Measurements from ENCODE around the gene IL3. TPM values are rescaled to one million over a fixed set of nuclear protein-coding genes. Genes with fewer than 3 reads are reported as not detected.

IL3 gene
- total RNA-seq, 2 donors from 2014 or later: not detected

DNA sequence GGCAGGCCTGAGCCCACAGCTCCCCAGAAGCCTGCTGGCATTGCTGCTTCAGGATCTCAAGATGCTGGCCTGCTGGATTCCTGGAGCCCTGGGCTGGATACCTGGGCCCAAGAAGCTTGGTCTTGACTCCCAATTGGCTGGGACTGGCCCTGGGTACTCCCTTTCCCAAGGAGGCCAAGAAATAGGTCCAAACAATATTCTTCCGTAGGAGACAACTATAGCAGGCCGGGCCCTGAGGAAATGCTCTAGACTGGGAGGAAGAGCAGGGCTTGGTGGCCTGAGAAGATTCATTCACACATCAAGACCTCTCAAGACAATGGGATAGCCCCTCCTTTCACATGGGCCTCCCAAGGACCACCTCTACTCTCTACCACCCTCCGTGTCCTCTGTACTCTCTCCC lies 21.0 kb downstream of the IL3 start:
- DNase-seq (no peak), ATAC-seq (no peak)
- intact Hi-C loops (cut with DNase I, micrococcal nuclease): no loop called here

DNA sequence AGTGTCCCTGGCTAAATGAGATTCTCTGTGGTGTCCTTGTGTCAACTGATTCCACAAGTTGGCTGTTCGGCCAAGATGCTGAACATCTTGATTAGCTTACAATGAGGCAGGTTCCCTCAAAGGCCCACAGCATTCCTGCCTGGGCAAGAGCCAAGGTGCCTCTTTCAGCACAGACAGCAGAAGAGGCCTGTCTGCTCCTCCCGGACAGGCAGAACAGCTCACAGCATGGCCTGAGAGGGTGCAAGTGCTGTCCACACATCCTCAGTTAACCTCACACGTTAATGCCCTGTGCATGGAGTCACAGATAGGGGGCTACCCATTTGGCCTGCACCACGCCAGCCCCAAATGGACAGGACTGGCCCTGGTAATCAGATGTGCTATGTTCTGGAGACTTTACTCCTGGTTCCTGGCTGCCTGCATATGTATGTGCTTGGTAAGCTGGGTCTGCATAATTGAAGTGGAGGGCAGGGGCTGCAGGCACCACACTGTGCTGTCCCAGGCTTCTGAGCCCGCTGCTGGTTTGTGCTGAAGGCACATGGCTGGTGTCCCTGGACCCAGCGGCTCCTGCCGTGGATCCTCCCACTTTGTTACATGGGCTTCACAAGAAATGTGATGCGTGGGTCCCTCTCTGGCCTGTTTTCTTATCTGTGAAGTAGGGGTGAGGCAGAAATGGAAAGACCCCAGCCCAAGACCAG lies 22.0 kb downstream of the IL3 start:
- ATAC-seq (no peak), DNase-seq (no peak)
- intact Hi-C loops (cut with DNase I, micrococcal nuclease): no loop called here

DNA sequence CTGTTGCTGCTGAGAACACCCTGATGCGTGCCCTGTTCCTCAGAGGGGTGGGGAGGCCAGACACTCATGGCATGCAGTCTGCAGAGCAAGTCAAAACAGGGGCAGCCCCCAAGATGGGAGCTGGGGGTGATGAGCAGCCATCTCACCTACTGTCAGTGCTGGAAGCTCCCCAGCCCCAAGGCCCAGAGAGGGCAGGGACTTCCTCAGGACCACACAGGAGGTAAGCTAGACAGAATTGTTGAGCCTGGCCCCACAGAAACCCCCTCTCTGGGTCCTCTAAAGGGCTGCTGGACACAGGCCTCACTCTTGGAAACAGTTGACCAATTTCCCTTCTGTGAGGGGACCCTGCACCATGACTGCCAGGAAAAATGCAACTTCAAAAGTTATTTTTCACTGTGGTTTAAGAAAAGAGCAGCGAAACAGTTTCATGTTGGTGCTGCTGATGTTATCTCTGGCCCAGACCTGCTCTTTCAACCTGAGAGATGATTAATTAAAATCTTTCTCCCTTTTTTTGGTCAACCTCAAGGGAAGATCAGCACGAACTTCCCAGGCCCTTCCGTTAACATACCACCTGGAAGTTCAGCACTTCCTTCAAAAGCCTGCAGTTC lies 22.7 kb downstream of the IL3 start:
- ATAC-seq (no peak), DNase-seq (no peak)

DNA sequence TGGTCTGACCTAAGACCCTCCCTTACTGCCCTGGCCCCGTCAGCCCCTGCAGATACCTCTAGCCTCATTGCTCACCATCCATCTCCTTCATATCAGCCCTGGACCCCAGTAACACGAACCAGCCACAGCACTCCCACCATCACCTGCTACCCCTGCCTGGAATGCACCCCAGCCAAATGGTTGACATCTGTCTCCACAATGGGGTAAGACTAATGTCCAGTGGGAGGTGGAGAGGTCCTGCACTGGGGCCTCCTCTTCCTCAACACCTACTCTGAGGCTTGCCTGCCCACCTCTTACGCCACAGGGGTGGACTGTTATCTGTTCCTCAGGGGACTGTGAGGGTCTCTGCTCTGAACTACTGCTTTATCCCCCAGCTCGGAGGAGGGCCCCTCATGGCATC lies 25.2 kb downstream of the IL3 start:
- intact Hi-C loops (cut with DNase I, micrococcal nuclease): no loop called here
- DNase-seq (no peak), ATAC-seq (no peak)

More for the DNA sequence above, 22.7 kb downstream of the IL3 start:
- intact Hi-C loops (cut with DNase I, micrococcal nuclease): no loop called here

DNA sequence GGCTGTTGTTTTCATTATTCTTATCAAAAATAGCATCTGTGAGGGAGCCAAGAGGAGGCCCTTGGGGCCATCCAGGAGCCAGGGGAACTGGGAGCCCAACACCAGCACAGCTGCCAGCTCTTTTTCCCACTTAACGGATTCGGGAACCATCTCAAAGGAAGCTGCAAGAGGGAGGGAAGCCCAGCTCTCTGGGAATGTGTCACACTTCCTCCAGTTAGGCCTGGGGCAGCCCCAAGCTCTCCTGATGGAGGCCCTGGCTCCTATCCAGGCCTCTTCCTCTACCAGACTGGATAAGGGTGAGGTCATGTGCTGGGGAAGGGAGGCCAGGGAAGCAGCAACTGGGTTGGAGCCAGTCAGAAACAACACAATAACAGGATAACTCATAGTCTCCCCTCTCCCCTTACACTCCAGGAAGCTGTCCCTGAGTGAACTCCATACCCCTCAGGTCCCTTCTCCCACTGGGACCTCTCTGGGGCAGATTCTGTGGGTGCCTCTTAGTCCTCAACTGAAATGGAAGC lies 25.9 kb downstream of the IL3 start:
- no peak for DNase-seq
- intact Hi-C loops (cut with DNase I, micrococcal nuclease): no loop called here

DNA sequence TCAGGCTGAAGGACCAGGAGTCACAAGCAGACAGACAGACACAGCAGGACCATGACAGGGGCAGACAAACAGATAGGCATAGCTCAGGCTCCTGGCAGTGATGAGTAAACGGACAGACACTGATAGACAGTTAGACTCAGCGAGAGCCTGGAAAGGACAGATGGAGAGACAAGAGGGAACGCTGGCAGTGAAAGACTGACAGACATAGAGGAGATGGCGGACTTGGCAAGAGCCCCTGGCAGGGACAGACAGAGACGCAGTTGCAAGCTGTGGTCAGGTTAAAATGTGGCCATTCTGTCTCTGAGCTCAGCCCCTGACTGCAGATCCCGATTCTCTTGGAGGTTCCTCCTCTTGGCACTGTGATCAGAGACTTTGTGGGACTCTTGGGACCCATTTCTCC lies 26.7 kb downstream of the IL3 start:
- intact Hi-C loops (cut with DNase I, micrococcal nuclease): no loop called here
- DNase-seq (no peak), ATAC-seq (no peak)

More for the DNA sequence above, 25.9 kb downstream of the IL3 start:
- no peak for ATAC-seq

DNA sequence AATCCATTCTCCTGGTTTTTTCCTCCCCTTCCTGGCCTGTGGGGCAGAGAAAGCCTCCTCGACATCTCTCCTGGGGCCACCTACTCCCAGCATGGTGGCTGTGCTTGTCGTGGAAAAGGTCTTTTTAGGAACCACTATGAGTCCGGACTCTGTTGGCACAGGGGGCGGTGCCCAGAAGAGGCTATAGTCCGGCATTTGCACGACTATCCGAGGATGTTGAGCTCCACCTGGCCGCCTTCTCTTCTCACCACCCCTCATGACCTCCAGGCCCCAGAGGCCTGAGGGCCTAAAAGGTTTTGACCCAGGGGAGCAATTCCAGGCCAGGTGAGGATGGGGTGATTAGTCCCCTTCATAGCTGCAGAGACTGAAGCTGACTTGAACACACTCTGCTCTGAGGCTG lies 27.2 kb downstream of the IL3 start:
- intact Hi-C loops (cut with DNase I, micrococcal nuclease): no loop called here
- ATAC-seq (no peak), DNase-seq (no peak)

DNA sequence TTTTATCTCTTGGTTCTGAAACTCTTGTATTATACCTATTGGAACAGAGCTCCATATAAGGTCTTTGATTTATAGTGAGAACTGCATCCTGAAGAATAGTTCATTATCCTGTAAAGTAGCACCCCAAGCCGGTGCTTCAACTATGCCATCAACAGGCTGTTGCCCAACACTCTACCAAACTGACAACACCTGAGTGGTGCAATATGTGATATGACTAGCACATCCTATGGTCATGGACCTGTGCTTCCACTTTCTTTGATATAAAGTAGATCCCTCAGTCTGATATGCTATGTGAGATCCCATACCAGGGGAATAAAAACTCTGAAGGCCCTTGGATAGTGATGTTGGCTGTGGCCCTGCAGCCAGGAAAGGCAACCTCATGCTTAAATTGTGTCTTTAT lies 28.9 kb downstream of the IL3 start:
- intact Hi-C loops (cut with DNase I, micrococcal nuclease): no loop called here
- no peak for DNase-seq
- ATAC-seq: no peak

DNA sequence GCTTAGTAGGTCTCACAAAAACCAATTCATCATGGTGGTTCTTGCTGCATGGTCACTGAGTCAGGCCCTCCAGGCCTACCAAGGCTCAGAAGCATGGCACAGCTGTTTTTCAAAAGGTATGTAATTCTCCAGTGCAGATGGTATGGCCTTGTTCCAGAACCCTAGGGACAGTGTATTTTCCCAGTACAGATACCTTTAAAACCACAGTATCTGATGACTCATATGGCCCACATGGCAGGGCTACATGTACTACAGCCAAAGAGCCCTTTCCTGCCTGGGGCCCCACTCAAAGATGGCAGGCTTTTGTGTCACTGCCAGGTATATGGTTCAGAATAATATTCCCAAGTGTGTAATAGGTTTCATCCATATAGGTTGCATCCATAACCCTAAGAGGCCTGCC lies 29.7 kb downstream of the IL3 start:
- ATAC-seq (no peak), DNase-seq (no peak)
- intact Hi-C loops (cut with DNase I, micrococcal nuclease): no loop called here

DNA sequence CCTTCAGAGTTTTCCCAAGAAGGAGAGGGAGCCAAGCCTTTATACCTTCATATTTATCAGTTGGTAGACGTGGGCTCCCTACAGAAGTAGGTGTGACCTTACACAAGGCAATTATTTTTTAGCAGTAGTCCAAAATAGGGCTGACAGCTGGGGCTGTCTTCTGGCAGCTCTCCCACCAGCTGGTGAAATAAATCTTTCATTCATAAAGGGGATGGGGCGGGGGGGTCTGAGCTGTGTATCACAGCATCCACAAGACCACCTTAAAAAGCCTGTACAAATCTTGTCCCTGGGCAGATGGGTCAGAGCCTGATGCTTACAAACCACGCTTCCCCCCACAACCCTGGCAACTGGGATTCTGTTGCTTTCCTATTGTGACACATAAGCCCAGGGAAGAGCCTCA lies 32.8 kb downstream of the IL3 start:
- ATAC-seq (no peak), DNase-seq (no peak)
- intact Hi-C loops (cut with DNase I, micrococcal nuclease): no loop called here

DNA sequence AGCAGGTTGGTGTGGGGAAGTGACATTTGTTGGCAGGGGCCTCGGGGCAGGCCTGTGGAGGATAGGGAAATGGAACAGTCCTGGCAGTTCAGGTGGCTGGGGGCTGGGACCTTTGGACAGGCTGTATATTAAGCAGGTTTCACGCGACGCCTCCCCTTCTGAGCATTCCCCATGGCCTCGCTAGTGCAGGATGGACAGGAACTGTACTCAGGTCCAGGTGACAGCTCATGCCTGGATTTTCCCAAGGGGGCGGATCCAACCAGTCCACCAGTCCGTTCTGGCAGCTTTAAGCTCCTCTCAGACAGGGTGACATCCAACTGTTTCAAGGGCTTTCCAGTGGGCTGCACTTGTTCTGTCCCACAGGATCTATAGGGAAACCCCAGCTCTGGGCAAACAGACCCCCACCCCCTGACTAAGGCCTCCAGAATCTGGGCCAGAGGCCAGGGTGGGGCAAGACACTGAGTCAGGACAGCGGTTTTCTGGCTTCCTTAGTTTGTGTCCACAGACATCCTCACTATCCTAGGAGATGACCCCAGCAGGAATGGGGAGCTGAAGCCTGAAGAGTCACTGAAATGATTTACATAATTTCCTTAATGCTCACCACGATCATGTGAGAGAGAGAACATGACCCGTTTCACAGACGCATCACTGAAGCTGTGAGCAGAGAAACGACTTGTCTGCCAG lies 34.1 kb downstream of the IL3 start:
- ATAC-seq (no peak), DNase-seq (no peak)
- intact Hi-C loops (cut with DNase I, micrococcal nuclease): no loop called here

DNA sequence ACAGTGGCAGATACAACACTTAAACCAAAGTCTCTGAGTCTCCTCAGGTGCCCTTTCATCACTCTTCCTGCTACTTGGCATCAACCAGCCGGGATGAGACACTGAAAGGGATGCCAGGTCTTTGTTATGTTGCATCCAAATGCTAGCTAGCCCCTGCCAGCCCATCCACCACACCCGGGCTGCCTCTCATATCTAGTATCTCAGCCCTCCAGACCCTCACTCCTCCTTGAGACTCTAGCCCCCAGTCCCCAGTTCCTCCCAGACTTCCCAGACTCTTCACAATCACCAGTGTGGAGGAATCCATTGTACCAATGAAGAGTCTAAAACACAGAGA lies 34.6 kb downstream of the IL3 start:
- no peak for DNase-seq
- ATAC-seq: no peak

DNA sequence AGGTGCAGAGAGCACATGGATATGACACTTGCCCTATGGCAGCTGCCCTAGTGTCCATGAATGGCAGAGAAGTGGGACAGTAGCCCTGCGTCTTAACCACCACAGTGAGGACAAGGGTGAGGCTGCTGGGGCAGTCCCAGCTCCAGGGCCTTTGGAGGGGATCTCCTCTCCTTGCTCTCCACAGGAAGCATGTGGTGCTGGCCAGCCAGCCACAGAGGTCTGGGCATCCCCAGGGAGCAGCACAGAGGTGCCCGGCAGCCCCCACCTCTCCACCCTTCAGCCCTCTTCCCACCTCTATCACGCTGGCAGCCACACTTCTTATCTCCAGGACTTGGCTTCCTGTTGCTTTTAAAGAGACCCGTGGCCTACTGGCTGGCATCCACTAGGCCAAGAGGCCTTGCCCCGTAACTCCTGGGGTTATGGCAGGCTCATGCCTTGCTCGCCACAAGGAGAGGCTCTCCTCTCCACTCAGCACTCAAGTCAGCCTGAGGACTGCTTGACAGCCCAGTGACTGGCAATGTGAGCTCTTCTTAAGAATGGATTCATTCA lies 35.0 kb downstream of the IL3 start:
- ATAC-seq: no peak
- intact Hi-C loops (cut with DNase I, micrococcal nuclease): no loop called here
- DNase-seq: no peak

More for the DNA sequence above, 34.6 kb downstream of the IL3 start:
- intact Hi-C loops (cut with DNase I, micrococcal nuclease): no loop called here

DNA sequence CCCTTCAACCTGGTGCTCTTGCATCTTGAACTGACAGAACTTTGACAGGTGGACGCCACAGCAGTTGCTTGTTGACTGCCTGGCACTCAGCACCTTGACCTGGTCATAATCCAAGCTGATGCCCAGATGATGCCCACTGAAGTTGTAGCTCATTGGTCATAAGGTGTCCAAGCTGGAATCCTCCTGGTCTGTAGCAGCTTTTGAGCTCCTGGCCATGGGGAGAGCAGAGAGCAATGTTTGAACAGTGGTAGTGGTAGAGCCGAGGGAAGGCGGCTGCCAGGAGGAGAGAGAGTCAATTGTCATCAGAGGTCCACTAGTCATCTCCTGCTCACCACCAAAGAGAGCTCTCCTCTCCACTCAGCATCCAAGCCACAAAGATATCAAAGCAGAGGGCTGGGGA lies 36.4 kb downstream of the IL3 start:
- ATAC-seq: no peak
- intact Hi-C loops (cut with DNase I, micrococcal nuclease): no loop called here
- no peak for DNase-seq

DNA sequence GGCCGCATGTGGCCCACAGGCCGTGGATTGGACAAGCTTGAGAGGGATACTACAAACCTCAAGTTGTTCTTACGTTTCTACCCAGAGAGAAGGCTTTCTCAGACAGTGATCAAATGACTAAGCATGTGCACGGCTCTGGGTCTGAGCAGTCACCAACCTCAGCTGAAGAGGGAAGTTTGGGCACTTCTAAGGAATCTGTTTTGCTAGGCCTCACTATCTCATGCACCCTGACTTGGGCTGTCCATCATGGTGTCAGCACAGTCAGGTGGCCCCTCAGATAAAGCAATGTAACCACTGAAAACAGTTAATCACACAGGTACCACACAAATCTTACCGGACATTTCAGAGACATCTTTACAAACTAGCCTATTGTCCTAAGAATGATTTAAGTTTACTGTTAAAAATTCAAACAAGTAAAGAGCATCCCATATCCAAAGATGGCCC lies 37.7 kb downstream of the IL3 start:
- DNase-seq: no peak
- no peak for ATAC-seq
- intact Hi-C loops (cut with DNase I, micrococcal nuclease): no loop called here

DNA sequence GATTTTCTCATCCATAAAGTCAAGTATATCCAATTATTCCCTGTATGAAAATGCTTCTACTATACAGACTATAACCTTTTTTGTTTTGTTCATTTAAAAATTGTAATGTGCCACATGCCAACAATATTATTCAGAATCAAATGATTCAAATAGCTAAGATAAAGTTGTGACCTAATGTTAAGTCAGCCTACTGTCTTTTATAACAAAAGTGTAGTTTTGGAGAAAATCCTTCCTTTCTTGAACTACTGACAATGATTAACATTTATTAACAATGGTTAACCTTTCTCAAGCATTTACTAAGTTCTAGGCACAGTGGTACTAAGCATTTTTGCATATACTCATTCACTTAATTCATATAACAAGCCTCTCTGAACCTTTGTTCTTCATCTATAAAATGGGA lies 38.2 kb downstream of the IL3 start:
- DNase-seq (no peak), ATAC-seq (no peak)
- intact Hi-C loops (cut with DNase I, micrococcal nuclease): no loop called here

DNA sequence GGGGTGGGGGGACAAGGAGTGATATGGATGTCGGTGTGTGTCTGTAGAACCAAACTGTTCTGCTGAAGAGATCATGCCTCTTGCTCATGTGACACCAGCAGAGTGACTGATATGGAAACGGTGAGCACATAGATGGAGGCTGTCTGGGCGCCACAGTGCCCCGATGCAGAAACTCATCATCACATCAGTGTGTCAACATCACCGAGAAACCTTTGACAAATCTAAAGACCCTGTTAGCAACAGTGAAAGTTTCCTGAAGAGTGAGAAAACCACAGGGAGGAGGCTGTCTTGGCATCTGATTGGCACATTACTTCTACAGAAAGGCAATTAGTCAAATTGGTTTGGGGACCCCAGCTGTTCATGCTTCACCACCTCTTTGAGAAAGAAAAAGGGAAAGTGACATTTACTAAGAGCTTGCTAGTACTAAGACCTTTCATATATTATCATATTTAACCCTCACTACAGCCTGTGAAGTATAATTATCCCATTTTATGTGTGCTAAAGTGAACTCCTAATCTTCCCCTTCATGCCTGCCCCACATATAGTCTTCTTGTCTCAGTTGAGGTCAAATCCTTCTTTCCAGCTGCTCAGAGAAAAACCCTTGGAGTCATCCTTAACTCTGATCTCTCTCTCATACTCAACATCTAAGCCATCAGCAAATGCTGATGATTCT lies 38.8 kb downstream of the IL3 start:
- intact Hi-C loops (cut with DNase I, micrococcal nuclease): no loop called here
- DNase-seq: no peak
- ATAC-seq: no peak

DNA sequence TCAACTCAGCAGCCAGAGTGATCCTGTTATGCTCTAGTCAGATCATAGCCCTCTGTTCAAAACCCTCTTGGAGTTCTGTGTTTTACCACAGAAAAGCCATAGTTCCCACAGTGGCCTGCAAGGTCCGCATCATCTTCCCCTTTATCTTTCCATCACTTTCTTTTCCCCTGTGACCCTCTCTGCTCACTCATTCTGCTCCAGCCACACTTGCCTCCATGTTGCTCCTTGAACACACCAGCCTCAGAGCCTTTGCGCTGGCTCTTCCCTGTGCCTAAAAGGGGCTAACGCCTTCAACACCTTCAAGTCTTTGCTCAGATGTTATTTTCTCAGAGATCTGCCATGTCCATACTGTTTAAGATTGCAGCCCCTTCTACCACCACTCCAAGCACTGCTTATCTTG lies 39.5 kb downstream of the IL3 start:
- ATAC-seq: no peak
- intact Hi-C loops (cut with DNase I, micrococcal nuclease): no loop called here

DNA sequence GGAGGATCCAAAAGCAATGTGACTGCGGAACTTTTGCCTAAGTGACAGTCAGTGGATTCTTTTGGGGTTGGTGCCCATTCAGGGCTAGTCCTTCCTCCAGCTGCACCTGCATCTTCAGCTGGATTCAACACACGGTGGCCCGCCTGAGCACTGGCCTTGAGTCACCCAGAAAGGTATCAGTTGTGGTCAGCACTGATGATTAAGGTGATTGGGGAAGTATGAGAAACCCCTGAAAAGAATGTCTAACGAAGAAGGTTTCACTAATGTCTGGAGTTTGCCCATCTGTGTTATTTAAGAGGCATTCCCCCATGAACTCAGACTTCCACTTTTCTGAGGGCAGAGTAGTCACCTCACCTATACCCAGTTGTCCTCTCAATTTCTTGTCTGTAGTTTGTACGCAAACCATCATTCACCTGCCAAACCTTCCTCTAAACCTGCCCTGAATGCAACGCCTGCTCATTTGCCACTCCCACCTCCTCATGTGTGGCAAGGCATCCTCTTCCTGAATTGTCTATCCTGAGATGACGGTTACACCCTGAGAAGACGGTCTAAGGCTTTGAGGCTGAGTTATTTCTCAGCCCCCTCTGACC lies 40.3 kb downstream of the IL3 start:
- ATAC-seq (no peak), DNase-seq (no peak)
- intact Hi-C loops (cut with DNase I, micrococcal nuclease): no loop called here

More for the DNA sequence above, 39.5 kb downstream of the IL3 start:
- DNase-seq: no peak
